NOMO-1 treated with dmso at 0.1 percent for 144 hours (cell line): Measurements from ENCODE around the gene SLC16A6.
"Not testable (repeated sequence)": the region's sequence is repeated elsewhere in the genome, so short reads cannot be mapped to it uniquely, and the experiment has no call there.

Experiments
- DNase-seq: peaks from one replicate; lab custom pipeline; 2025; ENCODE audit not compliant: unreplicated experiment; lab: John Stamatoyannopoulos, UW

The SLC16A6 gene, protein sequence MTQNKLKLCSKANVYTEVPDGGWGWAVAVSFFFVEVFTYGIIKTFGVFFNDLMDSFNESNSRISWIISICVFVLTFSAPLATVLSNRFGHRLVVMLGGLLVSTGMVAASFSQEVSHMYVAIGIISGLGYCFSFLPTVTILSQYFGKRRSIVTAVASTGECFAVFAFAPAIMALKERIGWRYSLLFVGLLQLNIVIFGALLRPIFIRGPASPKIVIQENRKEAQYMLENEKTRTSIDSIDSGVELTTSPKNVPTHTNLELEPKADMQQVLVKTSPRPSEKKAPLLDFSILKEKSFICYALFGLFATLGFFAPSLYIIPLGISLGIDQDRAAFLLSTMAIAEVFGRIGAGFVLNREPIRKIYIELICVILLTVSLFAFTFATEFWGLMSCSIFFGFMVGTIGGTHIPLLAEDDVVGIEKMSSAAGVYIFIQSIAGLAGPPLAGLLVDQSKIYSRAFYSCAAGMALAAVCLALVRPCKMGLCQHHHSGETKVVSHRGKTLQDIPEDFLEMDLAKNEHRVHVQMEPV

DNA sequence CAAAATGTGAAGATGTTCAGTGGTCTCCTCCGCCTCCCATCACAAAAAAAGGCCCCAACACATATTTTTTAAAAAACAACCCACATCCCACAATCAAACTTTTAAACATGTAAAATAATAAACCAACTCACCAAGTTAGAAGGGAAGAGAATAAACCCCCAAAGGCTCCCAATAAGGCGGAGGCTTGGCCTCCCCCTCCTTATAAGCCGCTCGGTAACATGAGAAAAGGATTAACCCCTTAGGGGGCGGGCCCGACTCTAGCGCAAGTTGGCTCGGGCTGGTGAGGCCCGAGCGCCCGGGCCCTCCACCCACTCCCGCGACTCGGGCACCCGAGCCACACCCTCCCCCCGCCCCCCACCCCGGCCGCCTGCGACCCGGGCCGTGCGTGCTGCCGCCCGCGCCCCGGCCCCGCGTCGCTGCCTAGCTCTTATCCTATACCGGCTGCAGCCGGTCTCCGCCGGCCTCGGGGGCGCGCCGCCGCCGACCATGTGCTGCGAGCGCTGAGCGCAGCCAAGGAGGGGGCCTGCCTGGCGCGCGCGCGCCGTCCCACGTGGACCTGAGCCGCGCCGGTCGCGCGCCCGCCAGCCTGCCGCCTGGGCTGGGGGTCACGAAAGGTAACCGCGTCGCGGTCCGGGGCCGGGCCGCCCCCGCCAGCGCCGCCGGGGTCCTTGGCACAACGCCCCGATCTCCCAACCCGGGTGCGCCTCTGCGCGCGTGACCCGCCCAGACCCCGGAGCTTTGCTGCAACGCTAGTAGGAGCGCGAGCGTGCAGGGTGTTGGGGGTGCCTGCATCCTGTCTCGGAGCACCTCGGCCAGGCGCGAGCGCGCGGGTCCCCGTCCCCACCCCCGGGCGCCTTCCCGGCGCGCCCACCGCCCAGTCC, at the start of gene SLC16A6, which contains the start of gene ARSG:
Gene SLC16A6, minus strand, starts transcription at position 173 of the 881 bp plus-strand sequence. CDS start 12,807 bp downstream, outside the sequence.
Gene ARSG, plus strand, starts transcription at position 541 of the 881 bp plus-strand sequence. CDS start 15,999 bp downstream, outside the sequence.
- DNase-seq: peak; percentile 47

DNA sequence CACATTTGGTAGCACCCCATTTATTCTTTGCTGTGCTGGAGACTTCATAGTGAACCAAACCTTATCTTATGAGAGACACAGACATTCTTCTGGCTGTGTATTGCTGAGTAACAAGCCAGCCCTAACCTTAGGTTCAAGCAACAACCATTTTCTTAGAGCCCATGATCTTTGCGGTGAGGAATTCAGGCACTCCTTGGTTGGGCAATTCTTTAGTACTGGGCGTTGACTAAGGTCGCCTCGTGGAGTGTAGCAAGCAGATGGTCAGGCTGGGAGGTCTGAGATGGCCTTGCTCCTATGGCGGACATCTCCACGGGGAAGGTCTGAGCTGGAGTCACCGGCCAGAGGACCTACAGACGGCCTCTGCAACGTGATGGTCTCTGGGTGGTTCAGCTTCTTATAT, 43.5 kb upstream of the SLC16A6 start:
- no peak for DNase-seq

DNA sequence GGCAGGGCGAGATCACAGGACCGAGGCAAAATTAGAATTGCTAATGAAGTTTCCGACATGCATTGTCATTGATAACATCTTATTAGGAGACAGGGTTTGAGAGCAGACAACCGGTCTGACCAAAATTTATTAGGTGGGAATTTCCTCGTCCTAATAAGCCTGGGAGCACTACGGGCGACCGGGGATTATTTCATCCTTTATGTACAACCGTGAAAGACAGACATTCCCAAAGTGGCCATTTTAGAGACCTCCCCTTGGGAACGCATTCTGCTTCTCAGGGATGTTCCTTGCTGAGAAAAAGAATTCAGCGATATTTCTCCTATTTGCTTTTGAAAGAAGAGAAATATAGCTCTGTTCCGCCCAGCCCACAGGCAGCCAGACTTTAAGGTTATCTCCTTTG, 41.0 kb upstream of the SLC16A6 start:
- not testable (repeated sequence) for DNase-seq

DNA sequence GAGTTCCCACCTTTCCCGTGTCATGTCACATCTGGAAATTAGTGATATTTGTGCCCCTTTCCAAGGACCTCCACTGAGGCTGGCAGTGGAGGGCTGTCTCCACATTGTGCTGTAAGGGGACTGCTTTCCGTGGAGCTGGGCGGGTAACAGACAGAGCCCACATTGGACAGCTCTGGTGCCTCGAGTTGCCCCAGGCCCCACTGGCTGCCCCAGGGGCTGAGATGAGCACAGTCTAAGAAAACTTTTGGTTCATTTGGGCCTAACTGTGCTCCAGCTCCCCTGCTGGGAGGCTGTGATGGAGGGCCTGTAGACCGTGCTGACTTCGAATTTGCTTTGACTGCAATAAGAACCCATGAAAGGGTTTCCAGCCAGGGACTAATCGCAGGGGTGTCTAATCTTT, 38.4 kb upstream of the SLC16A6 start:
- no peak for DNase-seq

DNA sequence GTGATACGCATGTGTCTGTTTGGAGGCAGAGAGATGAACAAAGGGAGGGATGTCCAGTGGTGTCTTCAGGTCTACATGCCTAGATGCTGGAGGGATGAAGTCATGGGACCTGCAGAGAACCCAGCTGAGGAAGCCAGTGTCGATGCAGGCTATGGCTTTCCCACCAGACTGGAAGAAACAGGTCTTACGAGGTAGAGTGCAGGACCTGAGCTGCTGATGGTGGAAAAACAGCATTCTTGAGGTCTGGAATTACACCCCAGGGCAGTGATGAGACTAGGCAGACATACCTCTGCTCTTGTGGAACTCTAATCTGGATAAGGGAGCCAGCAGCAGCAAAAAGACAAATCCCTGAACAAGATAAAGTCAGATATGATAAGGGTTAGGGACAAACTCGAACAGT, 37.7 kb upstream of the SLC16A6 start:
- no peak for DNase-seq

DNA sequence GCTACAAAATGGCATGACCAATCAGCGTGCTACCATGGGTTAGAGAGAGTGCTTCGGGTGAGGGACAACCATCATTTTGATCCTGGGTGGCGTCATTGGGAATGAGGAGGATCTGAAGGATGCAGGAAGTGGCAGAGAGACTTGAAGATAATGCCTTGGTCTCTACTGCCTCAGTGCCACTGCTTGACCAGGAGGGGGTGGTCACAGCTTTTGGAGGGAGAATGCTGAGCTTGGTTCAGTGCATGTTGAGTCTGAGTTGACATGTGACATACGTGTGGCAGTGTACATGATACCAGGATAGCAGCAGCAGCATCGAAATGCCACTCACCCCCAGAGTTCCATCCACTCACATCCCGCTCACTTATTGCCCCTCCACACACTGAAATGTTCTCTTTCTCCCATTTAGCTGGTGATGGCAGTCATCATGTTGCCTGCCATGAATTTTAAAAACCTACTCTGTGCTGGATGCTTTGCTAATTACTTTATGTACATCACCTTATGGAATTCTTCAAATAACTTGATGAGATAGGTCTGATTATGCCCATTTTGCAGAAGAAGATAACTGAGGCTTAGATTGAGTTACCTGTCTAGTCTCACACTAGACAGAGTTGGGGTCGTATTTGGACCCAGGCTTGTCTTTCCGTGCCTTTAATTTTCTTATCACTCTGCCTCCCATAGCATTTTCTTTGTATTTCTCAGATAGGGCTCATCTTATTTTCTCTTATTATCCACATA, 37.1 kb upstream of the SLC16A6 start:
- no peak for DNase-seq

DNA sequence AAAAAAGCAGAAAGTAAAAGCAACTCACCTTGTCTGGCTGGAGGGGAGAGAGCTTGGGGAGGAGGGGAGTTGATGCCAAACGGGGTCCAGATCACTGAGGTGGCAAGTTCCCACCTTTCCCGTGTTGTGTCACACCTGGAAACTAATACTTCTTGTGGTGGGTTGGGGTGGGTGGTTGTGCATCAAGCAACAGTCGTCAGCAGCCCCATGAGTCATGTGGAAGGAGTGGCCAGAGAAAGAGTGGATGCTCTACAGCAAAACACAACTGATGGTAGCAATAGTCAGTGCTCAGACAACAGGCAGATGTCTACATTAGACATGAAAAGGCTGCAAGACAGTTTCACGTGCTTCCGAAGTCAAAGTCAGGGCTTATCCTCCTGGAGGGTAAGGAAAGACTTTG, 35.8 kb upstream of the SLC16A6 start:
- no peak for DNase-seq

DNA sequence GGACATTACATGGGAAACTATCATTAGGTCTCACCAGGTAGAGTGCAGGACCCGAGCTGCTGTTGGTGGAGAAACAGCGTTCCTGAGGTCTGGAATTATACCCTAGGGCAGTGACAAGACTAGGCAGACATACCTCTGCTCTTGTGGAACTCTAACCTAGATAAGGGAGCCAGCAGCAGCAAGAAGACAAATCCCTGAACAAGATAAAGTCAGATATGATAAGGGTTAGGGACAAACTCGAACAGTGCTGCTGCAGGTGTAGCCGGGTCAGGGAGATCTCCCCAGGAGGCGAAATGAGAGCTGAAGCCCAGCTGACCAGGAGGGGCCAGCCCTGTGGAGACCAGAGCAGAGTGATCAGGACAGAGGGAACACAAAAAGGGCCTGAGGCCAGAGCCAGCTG, 35.0 kb upstream of the SLC16A6 start:
- no peak for DNase-seq

DNA sequence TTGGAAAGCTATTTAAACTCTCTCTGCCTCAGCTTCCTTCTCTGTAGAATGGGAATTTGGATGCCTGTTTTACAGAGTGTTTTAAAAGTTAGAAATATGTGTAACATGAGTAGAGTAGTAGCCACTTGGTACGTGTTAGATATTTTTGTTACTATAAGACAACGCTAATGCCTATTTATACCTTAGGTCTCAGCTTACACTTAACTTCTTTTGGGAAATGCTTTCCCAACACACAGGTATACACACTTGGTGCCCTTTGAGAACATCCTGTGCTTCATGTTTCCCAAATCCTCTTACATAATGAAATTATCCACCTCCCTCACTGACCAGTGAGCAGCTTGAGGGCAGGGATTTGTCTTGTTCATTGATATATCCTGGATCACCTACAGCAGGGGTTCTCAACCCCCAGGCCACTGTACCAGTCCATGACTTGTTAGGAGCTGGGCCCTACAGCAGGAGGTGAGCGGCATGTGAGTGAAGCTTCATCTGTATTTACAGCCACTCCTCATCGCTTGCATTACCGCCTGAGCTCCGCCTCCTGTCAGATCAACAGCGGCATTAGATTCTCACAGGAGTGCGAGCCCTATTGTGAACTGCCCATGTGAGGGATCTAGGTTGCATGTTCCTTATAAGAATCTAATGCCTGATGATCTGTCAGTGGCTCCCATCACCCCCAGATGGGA, 33.9 kb upstream of the SLC16A6 start:
- DNase-seq: no peak

DNA sequence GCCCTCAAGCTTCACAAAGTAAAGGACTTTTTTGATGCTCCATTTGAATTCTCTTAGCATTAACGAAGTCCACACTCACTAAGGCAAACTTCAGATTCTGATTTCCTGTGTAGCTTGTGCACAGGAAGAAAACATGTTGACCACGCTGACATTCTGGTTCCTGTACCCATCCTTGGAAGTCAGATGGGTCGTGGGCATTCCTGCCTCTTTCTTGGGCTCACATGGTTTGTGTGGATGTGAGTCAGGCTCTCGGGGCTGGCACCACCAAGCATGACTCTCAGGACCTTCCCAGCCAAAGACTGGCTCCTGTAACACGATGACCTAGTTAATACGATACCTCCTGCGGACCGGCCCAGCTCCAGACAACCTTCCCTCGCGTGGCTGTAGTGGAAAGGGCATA, 33.2 kb upstream of the SLC16A6 start:
- no peak for DNase-seq

DNA sequence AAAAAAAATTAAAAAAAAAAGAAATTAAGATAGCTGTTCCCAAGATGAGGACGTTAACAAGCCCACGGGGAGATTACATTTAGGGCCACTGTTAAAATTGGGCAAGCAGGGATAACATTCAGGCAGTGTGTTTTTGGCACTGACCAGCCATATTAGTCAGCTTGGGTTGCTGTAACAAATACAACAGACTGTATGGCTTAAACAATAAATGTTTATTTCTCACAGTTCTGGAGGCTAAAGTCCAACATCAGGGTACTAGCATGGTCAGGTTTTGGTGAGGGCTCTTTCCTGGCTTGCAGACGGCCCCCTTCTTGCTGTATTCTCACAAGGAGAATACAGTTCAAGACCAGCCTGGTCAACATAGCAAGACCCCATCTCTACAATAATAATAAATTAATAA, 31.7 kb upstream of the SLC16A6 start:
- DNase-seq: no peak

DNA sequence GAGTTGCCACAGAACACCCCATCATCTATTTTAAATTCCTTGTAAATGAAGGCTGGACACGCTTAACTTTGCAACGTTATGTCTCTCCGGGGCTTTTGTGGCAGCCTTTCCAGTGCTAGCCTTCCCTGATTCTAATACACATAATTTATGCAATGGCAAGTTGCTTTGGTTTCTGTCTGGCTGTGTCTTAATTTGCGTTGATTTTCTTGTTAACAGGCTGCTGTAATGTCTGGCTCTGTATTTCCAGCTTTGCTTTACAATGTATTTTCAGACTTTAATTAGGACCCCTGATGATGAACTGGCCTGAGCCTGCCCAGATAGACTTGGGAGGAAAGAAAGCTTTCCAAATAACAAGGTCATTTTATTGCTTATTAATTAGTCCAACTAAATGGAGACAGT, 30.6 kb upstream of the SLC16A6 start:
- DNase-seq: no peak

DNA sequence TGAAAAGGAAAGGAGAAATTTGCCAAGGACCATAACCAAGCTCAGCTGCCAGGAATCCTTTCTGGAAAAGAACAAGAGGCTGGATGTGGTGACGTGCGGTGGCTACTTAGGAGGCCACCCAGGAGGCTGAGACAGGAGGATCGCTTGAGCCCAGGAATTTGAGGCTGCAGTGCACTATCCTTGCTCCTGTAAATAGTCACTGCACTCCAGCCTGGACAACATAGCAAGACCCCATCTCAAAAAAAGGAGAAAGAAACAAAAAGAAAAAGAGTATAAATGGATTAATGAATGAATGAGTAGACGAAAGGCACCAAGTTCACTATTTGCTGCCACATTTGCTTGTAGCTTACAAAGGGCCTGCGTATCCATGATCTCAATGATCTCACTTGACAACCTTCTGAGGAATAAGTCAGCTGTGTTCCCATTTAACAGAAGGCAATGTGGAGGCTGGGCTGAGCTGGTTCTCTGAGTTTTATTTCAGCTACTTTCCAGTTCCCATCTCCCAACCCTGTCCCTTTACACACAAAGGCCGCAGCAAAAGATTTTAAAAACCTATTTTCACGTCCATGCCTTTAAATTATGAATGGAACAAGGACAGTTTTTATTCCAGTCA, 30.1 kb upstream of the SLC16A6 start:
- DNase-seq: no peak

DNA sequence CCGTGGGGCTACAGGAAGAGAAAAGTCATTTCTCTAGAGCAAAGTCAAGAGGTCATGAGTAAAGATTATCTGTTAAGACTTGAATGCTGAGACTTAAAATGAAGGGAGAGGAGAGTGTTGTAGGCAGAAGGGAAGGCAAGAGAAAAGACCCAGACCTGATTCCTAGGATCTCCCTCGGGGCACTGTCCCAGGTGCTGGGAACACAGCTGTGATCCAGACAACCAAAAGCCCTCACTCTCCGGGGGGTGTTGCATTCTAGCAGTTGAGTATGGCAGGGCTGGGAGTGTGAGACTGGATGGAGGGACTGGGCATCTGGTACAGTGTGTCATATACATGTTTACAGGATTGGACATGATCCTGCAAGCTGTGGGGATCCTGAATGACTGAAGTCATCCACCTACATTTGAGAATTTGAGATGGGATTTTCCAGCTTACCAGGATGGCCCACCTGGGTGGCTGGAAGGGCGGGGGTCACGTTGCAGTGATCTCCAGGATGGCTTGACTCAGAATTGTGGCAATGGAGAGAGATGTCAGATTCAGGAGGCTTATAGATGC, 29.5 kb upstream of the SLC16A6 start:
- DNase-seq: no peak

DNA sequence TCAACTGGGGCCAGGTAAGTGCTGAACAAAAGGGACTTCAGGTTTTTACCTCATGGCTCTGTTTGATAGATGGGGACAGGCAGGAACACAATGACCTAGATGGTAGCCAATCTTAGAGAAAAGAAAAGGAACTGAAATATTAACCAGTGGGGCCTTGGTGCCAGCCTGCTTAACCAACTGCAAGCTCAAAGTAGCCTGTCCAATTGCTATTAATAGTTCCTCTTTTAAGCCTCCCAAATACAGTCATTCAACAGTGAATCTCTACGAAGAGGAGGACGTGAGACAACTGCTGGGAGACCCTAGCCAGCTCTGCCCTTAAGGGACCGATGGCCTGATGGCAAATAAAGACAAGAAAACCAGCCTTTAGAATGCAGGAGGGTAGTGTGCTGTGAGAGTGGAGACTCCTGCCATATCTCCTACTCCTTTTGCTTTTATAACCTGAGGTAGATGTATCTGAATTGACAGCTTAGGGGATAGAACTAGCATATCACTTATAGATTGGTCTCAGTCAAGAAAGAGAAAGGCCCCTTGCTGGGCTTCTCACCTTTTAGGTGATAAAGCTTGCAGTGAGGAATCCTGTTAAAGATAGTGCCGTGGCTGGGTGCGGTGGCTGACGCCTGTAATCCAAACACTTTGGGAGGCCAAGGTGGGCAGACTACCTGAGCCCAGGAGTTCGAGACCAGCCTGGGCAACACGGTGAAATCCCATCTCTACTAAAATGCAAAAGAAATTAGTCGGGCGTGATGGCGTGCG, 28.7 kb upstream of the SLC16A6 start:
- DNase-seq: peak; percentile 62

DNA sequence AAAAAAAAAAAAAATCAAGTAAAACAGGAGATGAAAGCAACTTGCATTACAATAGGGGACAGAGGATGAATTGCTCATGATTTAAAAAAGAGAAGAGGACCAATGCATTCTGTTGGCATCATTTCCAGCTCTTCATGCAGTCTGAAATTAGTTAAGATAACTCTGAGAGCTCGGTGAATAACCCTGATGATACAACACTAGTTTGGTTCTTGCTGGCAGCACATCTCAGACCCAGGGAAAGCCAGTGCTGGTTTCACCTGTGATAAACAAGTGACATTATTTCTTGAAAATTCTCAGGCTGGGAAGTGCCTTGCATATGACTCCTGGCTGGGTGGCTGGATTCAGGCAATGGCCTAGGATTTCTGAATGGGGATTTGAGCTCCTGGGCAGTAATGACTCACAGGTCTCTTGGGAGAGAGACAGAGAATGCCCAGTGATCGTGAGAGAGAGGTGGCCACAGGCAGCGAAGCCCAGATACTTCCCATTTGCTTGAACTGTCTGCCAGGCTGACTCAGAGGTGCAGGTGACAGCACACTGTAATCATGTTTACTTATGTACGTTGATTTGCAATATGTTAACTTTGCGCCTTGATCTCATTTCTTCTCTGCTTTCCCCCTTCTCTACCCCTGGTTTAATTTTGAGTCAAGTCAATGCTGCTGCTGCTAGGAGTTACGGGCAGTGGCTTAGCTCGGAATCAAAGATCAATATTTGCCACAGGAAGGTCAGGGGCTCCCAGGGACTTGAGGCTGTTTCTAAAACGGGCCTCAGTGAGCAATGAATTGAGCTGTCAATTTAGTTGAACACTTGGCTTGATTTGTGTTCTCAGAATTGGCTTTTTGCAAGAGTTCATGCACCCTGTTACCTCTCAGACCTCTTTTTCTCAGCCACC, 27.4 kb upstream of the SLC16A6 start:
- DNase-seq: peak; percentile 32

DNA sequence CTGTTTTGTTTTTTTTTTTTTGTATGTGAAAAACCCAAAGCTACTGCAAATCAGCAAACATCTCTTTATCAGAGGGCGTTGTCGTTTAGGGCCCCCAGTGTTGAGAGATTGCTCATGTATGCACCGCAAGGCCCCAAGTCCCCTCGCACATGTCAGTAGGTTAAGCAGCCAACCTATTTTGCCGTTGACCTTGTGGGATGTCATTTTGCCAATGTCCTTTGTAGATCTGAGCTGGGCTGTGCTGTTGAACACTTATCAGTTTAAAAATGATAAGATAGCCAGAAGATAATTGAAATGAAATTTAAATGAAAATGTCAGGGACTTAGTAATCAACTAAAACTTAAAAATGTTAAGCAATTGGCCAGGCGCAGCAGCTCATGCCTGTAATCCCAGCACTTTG, 26.5 kb upstream of the SLC16A6 start:
- no peak for DNase-seq

DNA sequence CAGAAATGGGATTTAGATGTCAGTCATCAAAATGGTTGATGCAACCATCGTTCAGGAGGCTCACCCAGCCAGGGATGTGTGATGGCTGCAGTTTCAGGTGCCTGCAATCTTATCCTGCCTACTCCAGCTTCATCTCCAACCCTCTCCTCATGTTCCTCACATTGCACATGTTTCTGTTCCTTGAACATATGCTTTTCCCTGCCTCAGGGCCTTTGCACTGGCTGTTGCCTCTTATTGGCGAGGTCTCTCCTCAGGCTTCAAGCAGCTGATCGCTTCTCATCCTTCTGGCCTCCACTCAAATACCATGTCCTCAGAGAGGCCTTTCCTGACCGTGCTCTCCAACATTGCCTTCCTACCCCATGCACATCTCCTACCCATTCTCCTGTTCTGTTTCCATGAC, 25.0 kb upstream of the SLC16A6 start:
- no peak for DNase-seq
